Measurements from ENCODE around the gene GMPR. TPM values are rescaled to one million over a fixed set of nuclear protein-coding genes. Genes with fewer than 3 reads are reported as not detected.
A peak's percentile ranks its signal among the peaks of the same experiment; 100 is the strongest.

GMPR gene
- total RNA-seq, 1 donor from 2014 or later = 17.6 TPM

DNA sequence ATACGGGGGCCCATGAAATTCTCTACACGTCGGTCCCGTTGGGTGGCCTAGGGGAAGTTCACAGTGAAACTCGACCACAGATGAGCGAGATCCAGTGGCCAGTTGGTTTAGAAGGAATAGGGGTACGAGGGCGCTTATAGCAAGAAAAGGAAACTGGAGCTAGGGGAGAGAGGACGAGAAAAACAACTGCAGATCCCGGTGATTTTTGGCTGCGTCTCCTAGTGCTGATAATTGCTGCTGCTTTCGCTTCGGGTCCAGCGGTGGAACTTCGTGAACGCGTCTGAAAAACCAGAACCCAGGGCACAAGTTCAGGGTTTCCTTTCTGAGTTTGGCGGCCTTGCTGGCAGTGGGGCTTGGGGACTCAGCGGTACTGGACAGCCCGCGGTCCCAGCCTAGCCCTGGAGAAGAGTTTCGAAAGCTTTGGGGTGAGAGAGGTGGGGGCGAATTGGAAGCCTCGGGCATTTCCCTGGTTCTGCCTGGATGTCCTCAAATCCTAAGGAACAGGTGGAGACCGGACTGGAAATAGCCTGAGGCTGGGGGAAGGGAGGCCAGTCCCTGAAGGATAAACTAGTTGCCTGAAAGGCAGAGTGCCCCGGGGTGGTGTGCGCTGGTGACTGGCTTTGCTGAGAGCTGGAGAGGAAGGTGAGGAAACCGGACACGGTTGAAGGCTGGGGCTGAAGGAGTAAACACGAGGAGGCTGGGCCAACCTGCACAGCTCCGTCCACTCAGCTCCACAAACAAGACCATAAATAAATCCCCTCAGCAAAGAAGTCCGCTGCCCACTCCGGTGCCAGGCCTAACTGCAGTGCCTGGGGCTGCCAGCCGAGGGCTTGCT lies 793 bp downstream of the GMPR start:
- no peaks in the 10 kb centered on the region for H3K27me3 ChIP-seq
- ATAC-seq = peak; percentile 42
- intact Hi-C loops (cut with DNase I) = no loop called here
- peaks cover 32% of the 10 kb centered on the region for H3K4me1 ChIP-seq
- H3K9me3 ChIP-seq = no peaks in the 10 kb centered on the region
- DNase-seq = peak; percentile 87
- peak overlapping the region; percentile 73 for H3K4me3 ChIP-seq
- H3K27ac ChIP-seq = peak overlapping the region; percentile 70
- TF ChIP-seq, protein P1, sequence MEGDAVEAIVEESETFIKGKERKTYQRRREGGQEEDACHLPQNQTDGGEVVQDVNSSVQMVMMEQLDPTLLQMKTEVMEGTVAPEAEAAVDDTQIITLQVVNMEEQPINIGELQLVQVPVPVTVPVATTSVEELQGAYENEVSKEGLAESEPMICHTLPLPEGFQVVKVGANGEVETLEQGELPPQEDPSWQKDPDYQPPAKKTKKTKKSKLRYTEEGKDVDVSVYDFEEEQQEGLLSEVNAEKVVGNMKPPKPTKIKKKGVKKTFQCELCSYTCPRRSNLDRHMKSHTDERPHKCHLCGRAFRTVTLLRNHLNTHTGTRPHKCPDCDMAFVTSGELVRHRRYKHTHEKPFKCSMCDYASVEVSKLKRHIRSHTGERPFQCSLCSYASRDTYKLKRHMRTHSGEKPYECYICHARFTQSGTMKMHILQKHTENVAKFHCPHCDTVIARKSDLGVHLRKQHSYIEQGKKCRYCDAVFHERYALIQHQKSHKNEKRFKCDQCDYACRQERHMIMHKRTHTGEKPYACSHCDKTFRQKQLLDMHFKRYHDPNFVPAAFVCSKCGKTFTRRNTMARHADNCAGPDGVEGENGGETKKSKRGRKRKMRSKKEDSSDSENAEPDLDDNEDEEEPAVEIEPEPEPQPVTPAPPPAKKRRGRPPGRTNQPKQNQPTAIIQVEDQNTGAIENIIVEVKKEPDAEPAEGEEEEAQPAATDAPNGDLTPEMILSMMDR (IDR thresholded peaks at IDR 0.05) = peak; percentile 58
- no peaks in the 10 kb centered on the region for H3K36me3 ChIP-seq

DNA sequence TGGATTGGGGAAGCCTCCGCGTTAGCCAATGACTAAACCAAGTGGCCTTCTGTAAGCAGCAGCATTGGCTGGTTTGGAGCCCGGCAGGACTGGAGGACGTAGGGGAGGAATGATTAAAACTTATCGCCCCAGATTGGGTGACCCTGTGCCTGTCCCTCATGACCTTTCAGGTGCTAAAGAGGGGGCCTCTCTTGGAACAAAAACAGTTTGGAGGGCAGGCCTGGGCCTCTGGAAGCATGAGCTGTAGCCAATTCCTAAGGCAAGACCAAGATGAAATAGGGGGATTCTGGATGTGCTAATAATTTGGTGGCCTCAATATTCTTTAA lies 1.4 kb downstream of the GMPR start:
- ATAC-seq (peak; percentile 87), DNase-seq (no peak)
- Histone ChIP-seq H3K27me3 (no peaks in the 10 kb centered on the region), H3K27ac (peak overlapping the region; percentile 70), H3K4me1 (peaks cover 32% of the 10 kb centered on the region), H3K36me3 (no peaks in the 10 kb centered on the region), H3K9me3 (no peaks in the 10 kb centered on the region), H3K4me3 (peak overlapping the region; percentile 73)
- intact Hi-C loops (cut with DNase I) = no loop called here
- TF ChIP-seq, protein P1 (IDR thresholded peaks at IDR 0.05) = no peak

DNA sequence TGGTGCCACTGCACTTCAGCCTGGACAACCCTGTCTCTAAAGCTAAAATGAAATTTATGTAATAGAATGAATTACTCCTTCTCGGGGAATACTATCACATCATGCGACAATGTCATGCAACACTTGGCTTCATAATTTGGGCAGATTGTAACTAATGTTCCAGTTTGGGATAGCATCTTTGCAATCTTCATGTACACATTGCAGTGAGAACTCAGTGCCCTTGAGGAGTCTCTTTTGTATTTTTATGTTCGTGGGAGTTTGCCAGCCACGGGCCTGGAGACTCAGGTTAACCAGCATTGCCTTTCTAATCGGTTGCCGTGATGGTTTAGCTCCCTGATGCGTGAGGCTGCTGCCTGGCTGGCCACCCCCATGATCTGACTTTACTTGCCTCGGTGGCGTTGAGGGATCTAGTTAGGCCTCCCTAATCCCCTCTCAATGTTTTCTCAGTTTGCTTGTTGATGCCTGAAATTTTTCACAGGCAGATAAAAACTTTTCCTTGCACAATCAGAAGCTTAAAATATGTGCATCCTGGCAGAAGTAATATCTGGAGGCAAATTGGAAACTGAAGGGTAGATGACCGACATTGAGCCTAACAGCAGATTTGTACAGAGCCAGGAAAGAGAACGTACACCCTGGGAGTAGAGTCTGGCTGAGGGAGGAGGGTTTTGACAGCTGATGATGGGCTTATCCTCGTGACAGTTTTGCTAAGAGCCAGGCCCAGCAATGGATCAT lies 2.4 kb downstream of the GMPR start:
- intact Hi-C loops (cut with DNase I) = no loop called here
- H3K9me3 ChIP-seq = no peaks in the 10 kb centered on the region
- ATAC-seq (no peak), DNase-seq (no peak)
- TF ChIP-seq, protein P1 (IDR thresholded peaks at IDR 0.05) = no peak
- H3K4me3 ChIP-seq = no peak overlapping the region
- H3K36me3 ChIP-seq = no peaks in the 10 kb centered on the region
- H3K4me1 ChIP-seq = peaks cover 29% of the 10 kb centered on the region
- no peaks in the 10 kb centered on the region for H3K27me3 ChIP-seq
- no peak overlapping the region for H3K27ac ChIP-seq

DNA sequence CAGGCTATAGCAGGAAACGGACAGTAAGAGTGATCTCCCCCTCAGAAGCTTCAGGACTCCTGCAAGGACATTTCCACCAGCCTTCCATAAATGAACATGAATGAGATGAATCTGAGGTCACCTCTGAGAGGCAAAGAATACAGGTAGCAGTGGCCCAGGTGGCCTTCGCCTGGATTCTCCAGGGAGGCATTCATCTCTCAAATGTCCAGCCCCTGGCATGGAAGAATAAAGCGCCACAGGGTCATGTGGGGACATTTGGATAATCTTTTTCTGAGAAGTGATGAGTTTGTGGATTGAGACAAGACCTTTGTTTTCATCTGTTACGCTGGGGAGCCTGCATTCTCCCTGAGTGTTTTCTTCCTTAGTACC lies 2.9 kb downstream of the GMPR start:
- Histone ChIP-seq H3K9me3 (no peaks in the 10 kb centered on the region), H3K27ac (no peak overlapping the region), H3K4me3 (no peak overlapping the region), H3K27me3 (no peaks in the 10 kb centered on the region), H3K4me1 (peaks cover 24% of the 10 kb centered on the region), H3K36me3 (no peaks in the 10 kb centered on the region)
- ATAC-seq (no peak), DNase-seq (no peak)
- TF ChIP-seq, protein P1 (IDR thresholded peaks at IDR 0.05) = no peak
- intact Hi-C loops (cut with DNase I) = no loop called here

DNA sequence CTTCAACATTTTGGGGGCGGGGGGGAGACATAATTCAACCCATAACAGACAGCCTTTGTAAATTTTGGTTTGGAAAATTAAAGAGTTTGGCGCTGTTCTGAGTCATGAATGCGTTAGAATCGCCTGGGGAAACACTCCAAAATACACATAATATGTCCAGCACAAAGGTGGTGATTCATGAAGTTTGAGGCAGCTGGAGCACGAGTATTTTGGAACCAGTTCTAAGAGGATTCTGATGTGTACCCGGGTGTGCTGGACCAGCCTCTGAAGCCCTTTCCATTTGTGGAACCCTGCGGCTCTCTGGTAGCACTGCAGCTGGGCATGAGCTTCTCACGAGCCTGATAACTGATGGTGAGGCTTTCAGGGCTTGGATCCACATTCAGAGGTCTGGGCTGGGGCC lies 4.7 kb downstream of the GMPR start:
- Histone ChIP-seq H3K4me3 (no peak overlapping the region), H3K4me1 (peaks cover 8% of the 10 kb centered on the region), H3K36me3 (no peaks in the 10 kb centered on the region), H3K27me3 (no peaks in the 10 kb centered on the region), H3K27ac (no peak overlapping the region), H3K9me3 (no peaks in the 10 kb centered on the region)
- intact Hi-C loops (cut with DNase I) = no loop called here
- DNase-seq = no peak
- TF ChIP-seq, protein P1 (IDR thresholded peaks at IDR 0.05) = no peak
- ATAC-seq = no peak

All from upper lobe of right lung (tissue), 1 donor.